H1 (cell line): ENCODE data around the gene GNAQ.

Experiments
- CEBPB ChIP-seq: IDR thresholded peaks from 2 replicates; pipeline ENCODE4 v1.6.1; 2012; ENCODE audit warnings: low read depth, low read length
- CTCF ChIP-seq, 3 experiments: IDR thresholded peaks; 1 replicate in 2 of 3; 2 replicates in 1 of 3; pipeline versions ENCODE4 v1.5.1 to v1.6.1; 2011; ENCODE audit warnings: low read length in 3 of 3, mild to moderate bottlenecking in 3 of 3, inconsistent platforms in 2 of 3, low read depth in 1 of 3, moderate library complexity in 1 of 3; ENCODE audit not compliant: insufficient read depth in 1 of 3; ENCODE audit errors: control extremely low read depth in 1 of 3
- E2F6 ChIP-seq: IDR thresholded peaks from 2 replicates; pipeline ENCODE4 v1.6.1; 2012; ENCODE audit warnings: inconsistent platforms
- EZH2 ChIP-seq: fragments of 200-600 bp; sonication (generic); IDR thresholded peaks from 2 replicates; pipeline ENCODE4 v1.7.1; 2012; ENCODE audit warnings: low read depth, mild to moderate bottlenecking, moderate library complexity, low read length, inconsistent platforms; ENCODE audit not compliant: severe bottlenecking
- FOSL1 ChIP-seq: IDR thresholded peaks from 2 replicates; pipeline ENCODE4 v1.6.1; 2011; ENCODE audit warnings: mild to moderate bottlenecking, low read depth, low read length, moderate library complexity; ENCODE audit not compliant: insufficient read depth
- GABPA ChIP-seq: IDR thresholded peaks from 2 replicates; pipeline ENCODE4 v1.6.1; 2011; ENCODE audit warnings: mild to moderate bottlenecking, low read length, moderate library complexity, borderline replicate concordance; ENCODE audit not compliant: insufficient read depth
- MAFK ChIP-seq: IDR thresholded peaks from 2 replicates; pipeline ENCODE4 v1.6.1; 2012; ENCODE audit warnings: low read depth, mild to moderate bottlenecking, improper control_type of control experiment, low read length
- POLR2A ChIP-seq, 2 experiments: IDR thresholded peaks; 1 replicate in 1 of 2; 2 replicates in 1 of 2; pipeline ENCODE4 v1.6.1; 2011; ENCODE audit warnings: low read depth in 2 of 2, low read length in 2 of 2, mild to moderate bottlenecking in 2 of 2; ENCODE audit errors: control extremely low read depth in 1 of 2
- TAF1 ChIP-seq: IDR thresholded peaks from 2 replicates; pipeline ENCODE4 v1.6.1; 2011; ENCODE audit warnings: mild to moderate bottlenecking, low read depth, low read length
- USF2 ChIP-seq: IDR thresholded peaks from 2 replicates; pipeline ENCODE4 v1.6.1; 2011; ENCODE audit warnings: low read length, improper control_type of control experiment

- TF ChIP-seq POLR2A (IDR thresholded peaks at IDR 0.05; ENCODE audit: control extremely low read depth in 1 of 2, low read depth in 2 of 2, low read length in 2 of 2) (no peak), CEBPB (no peak), TAF1 (no peak), EZH2 (no peak), E2F6 (no peak), CTCF (IDR thresholded peaks at IDR 0.05; ENCODE audit: control extremely low read depth in 1 of 3, insufficient read depth in 1 of 3, low read depth in 1 of 3, low read length in 3 of 3) (no peak), MAFK (no peak), USF2 (no peak), FOSL1 (no peak), GABPA (no peak)
Observed at GRCh38 chr9:77803423-77803822, 228.2 kb downstream of the GNAQ start.
